HG02763 (cell line): ENCODE data around the gene PDCD6IP.
"Not testable (repeated sequence)": the region's sequence is repeated elsewhere in the genome, so short reads cannot be mapped to it uniquely, and the experiment has no call there.

Experiments
- ATAC-seq: cut with Tn5 transposase; IDR thresholded peaks from one replicate; pipeline ENCODE4 v1.9.1; 2021; ENCODE audit warnings: mild to moderate bottlenecking, moderate library complexity; ENCODE audit not compliant: unreplicated experiment

The PDCD6IP gene, protein sequence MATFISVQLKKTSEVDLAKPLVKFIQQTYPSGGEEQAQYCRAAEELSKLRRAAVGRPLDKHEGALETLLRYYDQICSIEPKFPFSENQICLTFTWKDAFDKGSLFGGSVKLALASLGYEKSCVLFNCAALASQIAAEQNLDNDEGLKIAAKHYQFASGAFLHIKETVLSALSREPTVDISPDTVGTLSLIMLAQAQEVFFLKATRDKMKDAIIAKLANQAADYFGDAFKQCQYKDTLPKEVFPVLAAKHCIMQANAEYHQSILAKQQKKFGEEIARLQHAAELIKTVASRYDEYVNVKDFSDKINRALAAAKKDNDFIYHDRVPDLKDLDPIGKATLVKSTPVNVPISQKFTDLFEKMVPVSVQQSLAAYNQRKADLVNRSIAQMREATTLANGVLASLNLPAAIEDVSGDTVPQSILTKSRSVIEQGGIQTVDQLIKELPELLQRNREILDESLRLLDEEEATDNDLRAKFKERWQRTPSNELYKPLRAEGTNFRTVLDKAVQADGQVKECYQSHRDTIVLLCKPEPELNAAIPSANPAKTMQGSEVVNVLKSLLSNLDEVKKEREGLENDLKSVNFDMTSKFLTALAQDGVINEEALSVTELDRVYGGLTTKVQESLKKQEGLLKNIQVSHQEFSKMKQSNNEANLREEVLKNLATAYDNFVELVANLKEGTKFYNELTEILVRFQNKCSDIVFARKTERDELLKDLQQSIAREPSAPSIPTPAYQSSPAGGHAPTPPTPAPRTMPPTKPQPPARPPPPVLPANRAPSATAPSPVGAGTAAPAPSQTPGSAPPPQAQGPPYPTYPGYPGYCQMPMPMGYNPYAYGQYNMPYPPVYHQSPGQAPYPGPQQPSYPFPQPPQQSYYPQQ

DNA sequence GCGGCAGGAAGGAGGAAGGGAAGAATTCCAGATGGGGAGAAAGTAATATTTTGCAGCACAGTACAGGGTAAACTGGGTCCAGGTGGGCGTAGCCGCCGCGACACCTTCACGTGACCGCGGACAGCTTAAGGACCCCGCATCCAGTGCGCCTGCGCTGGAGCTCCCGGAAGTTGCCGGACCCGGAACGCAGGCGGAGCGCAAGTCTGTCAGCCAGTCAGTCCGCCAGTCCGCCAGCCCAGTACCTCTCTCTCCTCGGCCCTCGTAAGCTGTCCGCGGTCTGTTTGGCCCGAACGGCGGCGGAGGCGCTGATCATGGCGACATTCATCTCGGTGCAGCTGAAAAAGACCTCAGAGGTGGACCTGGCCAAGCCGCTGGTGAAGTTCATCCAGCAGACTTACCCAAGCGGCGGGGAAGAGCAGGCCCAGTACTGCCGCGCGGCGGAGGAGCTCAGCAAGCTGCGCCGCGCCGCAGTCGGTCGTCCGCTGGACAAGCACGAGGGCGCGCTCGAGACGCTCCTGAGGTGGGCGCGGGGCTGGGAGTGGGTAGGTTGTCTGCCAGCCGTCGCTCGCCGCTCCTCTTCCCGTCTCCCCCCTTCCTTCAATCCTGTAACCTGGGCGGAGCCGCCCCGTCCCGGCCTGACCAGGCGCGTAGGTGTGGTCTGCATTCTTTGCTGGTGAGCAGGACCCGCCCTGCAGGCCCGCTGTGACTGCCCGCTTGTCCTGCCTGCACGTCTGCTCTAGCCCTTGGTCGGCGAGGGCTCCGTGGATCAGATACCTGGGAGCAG is at the start of gene PDCD6IP:
Gene PDCD6IP (plus strand): TSS at position 213 of the 784 bp plus-strand sequence. CDS start 99 bp downstream, at position 312.
- peak; percentile 95 for ATAC-seq

DNA sequence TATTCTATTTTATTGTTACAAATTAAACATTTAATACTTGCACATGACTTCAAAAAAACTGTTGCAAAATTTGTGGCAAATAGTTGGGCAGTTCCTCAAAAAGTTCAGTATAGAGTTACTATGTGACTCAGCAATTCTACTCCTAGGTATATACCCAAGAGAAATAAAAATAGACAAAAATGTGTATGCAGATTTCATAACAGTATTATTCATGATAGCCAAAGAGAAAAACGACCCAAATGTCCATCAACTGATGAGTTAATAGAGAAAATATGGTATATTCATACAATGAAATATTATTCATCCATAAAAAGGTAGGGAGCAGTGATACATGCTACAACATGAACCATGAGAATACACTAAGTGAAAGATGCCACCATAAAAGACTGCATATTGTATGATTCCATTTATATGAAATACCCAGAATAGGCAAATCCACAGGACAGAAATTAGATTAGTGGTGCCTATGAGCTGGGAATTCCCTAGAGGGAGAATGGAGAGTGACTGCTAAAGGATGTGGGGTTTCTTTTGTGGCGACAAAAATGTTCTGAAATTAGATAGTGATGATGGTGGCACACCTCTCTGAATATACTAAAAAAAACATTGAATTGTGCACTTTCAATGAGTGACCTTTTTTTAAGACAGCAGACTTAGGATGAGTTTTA is 48.8 kb upstream of the PDCD6IP start:
- ATAC-seq = no peak

DNA sequence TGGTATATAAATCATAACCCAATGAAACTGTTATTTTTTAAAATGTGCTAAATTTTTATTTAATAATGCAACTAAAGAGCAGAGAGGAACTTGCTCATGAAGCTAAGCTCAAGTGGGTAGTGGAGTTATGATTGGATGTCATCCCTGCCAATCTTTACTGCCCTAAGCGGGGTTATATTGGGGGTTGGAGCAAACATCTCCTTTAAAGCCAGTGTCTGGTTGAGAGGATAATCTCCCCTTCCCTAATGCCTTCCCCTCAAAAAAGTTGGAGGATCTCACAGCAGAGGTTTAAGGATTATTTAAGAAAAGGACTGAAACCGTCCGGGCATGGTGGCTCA is 48.2 kb upstream of the PDCD6IP start:
- ATAC-seq = no peak

DNA sequence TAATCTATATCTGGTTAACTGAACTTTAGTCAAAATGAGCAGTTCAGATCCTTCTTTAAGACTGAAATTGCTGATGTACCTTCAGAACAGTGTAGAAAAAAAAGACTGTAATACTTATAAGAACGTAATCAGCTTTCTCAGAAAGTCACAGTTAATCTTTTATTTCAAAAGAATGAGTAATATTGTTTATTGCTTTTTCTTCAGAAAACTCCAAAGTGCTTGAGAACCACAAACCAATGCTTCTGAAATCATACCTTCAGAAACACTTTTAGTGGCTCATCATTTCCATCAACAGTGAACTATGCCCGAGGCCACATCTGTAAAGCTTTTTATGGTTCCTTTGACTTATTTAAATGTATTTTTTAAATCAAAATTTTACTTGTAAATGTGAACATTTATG is 47.1 kb upstream of the PDCD6IP start:
- ATAC-seq = no peak

DNA sequence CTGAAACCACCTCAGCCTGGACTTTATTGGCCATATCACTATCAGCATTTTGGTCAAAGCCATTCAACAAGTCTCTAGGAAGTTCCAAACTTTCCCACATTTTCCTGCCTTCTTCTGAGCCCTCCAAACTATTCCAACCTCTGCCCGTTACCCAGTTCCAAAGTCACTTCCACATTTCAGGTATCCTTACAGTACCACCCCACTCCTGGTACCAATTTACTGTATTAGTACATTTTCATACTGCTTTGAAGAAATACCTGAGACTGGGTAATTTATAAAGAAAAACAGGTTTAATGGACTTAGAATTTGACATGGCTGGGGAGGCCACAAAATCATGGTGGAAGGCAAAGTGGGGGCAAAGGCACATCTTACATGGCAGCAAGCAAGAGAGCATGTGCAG is 44.0 kb upstream of the PDCD6IP start:
- not testable (repeated sequence) for ATAC-seq

DNA sequence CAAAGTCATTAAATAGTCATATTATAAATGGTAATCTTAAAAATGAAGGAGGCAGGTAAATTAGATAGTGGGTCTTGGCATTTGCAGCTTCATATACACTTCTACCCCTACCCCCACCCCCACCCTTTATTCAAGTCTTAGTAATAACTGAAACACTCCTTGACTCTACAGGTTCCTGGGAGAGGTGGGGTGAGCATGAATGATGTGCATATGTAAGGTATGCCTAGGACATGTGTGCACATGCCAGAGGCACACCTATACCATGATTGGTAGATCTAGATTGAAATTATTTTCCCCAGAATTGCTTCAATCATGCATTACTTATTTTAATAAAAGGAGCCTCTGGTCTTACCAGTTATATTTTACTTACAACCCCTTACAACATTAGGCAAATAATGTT is 40.1 kb upstream of the PDCD6IP start:
- ATAC-seq = no peak

DNA sequence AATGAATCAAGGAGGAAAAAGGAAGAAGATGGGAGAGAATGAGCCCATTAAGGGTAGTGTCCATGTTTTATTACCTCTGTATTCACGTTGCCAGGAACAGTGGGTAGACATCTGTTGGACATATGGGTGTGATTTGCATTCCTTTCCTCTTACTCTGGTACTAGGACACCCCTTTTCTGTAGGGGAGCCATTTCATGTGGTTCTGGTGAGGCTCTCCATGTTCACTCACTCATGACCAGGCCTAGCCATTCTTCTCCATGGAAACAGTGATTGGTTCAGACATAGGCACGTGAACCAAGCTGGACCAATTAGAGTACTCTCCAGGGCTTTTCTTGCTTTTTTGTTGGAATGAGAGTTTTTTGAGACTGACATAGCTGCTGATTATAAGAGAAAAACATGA is 39.6 kb upstream of the PDCD6IP start:
- ATAC-seq = no peak

- no peak for ATAC-seq
These were observed 29.7 kb upstream of the PDCD6IP start for GRCh38 chr3:33768578-33769330.

- no peak for ATAC-seq
These were observed 24.8 kb upstream of the PDCD6IP start for GRCh38 chr3:33773637-33774036.

GRCh38 chr3:33775363-33775762 is 23.1 kb upstream of the PDCD6IP start:
- no peak for ATAC-seq

- no peak for ATAC-seq
These were observed 20.4 kb upstream of the PDCD6IP start for GRCh38 chr3:33777996-33778395.

DNA sequence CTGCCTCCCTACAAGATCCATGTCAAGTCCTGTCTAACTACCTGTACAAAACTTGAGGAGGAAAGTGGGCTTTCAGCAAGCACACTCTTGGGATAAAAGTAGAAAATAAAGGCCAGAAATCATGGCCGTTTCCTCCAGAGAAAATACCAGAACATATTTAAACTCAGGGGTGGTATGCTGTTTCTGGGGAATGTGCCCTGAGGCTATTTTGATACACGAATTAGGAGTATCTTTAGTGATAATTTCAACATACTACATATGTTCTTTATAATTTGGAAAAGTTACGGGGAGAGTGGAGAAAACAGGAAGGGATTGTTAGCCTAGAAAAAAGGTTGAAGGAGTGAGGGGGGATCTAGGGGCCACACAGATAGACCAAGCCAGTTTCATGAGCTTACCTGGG is 18.7 kb upstream of the PDCD6IP start:
- ATAC-seq = no peak

- not testable (repeated sequence) for ATAC-seq
These were observed 17.0 kb upstream of the PDCD6IP start for GRCh38 chr3:33781413-33781812.

- ATAC-seq = no peak
These were observed 11.7 kb upstream of the PDCD6IP start for GRCh38 chr3:33786565-33787327.

GRCh38 chr3:33787328-33788009 is 11.0 kb upstream of the PDCD6IP start:
- peak; percentile 92 for ATAC-seq

GRCh38 chr3:33789183-33789954 is 9.1 kb upstream of the PDCD6IP start:
- ATAC-seq = no peak

DNA sequence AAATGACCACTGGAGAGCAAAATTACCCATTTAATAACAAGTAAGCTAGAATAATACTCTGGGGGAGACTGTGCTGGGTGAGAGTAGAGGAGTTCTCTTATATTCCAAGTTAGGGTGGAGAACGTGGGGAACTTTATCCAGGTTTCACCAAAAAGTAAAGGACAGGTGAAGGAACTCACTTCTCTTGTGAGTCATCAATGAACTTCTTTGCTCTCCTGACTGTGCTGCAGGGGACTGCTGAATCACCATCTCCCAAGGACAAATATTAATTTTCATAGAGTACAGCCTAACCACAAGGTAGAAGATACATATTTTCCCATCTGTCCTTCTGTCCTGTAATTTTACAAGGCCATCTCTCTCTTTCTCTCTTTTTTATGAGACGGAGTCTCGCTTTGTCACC is 8.3 kb upstream of the PDCD6IP start:
- no peak for ATAC-seq
